ENCODE data around the gene VIL1.
A peak's percentile ranks its signal among the peaks of the same experiment; 100 is the strongest.

VIL1 gene

Small RNAs within 50 kb of the gene (microRNA-seq; reads per million reads assigned to microRNA genes)
- gene MIR26B = 6,410 reads per million, percentile 96 among the genes with 10 or more reads in this experiment

All from HL-60 (cell line).